AML-193 (cell line): ENCODE measurements around the gene SEC14L5.
"Not testable (repeated sequence)": the region's sequence is repeated elsewhere in the genome, so short reads cannot be mapped to it uniquely, and the experiment has no call there.

Experiments used
- DNase-seq, 2 experiments: peaks; one replicate each; lab custom pipeline; 2025; lab: John Stamatoyannopoulos, UW

The SEC14L5 gene

DNA sequence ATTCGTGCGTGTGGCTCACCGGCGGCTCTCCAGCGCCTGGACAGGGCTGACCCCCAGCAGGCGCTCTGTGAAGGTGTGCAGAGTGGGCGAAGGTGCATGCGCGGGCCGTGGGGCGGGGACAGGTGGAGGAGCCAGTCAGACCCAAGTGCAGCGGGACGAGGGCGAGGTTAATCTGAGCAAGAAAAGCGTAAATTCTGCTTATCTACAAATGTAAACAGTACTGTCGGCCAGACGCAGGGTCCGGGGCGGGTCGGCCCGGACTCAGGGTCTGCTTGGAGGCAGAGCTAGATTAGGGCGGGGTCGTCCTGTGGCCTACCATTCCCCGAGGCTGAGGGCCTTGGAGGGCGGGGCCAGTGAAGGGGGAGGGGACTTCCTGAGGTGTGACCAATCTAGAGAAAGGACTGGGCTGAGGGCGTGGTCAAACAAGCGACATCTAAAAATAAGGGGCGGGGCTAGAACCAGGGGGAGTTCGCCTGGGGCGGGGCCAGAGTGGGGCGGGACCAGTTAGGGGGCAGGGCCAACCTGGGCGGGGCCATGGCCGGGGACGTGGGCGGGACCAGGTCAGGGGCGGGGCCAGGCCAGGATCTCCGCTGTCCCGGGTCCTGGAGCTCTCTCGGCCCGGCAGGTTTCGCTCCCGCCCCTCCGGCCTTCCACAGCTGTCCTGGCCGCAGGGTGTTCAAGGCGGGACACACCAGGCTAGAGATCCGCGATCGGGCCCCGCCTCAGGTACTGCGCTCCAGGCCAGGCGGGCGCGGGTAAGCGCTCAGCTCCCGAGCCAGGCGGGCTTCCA is at the start of gene SEC14L5:
Gene SEC14L5 (plus strand): TSS at position 611 of the 790 bp plus-strand sequence. CDS start 994 bp downstream, outside the sequence.
- peak; percentile 84 to 87 for DNase-seq

GRCh38 chr16:4908854-4909401 is 49.2 kb upstream of the SEC14L5 start:
- no peak for DNase-seq

- DNase-seq, result no peak
Measured at GRCh38 chr16:4909825-4910224, 48.3 kb upstream of the SEC14L5 start.

DNA sequence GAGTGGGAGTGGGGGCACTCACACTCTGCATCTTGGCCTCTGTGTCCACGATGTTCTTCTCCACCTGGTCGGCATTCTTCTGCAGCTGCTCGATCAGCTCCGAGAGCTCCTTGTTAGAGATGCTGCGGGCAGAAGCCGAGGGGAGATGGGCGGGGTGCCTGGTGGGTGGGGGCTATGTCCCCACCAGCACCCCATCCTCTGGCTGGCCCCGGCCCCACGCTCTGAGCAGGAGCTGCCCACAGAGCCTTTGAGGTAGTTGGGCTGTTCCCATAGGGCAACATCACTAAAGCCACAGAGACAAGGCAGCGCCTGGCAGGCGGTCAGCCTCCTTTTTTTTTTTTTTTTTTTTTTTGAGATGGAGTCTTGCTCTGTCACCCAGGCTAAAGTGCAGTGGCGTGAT is 47.3 kb upstream of the SEC14L5 start:
- no peak for DNase-seq

DNA sequence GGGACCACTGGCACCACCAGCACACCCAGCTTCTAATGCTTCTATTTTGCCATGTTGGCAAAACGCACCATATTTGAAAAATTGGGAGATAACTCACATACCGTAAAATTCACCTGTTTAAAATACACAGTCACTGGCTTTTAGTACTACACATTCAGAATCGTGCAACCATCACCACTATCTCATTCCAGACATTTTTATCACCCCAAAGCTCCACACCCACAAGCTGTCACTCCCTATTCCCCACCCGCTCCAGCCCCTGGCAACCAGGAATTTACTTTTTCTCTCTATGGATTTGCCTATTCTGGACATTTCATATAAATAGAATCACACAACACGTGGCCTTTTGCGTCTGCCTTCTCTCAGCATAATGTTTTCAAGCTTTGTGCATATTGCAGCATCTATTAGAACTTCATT is 46.2 kb upstream of the SEC14L5 start:
- DNase-seq, result no peak

- no peak for DNase-seq
Measured at GRCh38 chr16:4913130-4913773, 44.9 kb upstream of the SEC14L5 start.

DNA sequence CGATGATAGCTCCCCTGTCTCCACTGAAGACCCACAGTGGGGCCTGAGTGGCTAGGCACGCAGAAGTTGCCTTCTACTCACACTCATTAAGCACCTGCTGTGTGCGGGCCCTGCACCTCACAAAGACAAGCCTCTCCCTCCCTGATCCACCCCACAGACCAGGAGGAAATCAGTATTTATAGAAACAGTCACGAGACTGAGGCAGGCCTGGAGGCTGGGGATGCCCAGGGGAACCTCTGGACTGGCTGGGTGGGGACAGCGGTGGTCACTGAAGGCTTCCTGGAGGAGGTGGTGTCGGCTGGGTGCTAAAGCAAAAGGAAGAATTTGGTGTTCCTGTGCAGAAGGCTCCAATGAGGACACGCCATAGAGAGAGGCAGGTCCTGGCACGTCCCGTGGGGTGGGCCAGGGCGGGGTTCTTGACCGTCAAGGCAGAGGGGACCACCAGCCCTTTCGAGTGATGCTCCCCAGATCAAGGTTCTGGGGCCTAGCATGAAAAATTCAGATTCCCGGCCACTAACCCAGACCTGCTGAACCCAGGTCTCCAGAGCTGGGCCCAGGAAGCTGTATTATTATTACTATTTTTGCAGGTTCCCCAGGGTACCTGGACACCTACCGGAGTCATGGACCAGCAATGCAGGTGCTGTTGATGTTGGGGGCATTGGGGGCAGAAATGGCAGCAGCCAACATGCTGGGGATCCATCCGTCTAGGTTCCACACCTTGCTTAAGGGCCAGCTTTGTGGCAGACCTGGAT is 44.2 kb upstream of the SEC14L5 start:
- DNase-seq, result no peak

GRCh38 chr16:4914528-4915225 is 43.5 kb upstream of the SEC14L5 start:
- no peak for DNase-seq

- no peak for DNase-seq
Measured at GRCh38 chr16:4915226-4915761, 42.8 kb upstream of the SEC14L5 start.

GRCh38 chr16:4917117-4917516 is 41.0 kb upstream of the SEC14L5 start:
- no peak for DNase-seq

GRCh38 chr16:4918781-4919251 is 39.3 kb upstream of the SEC14L5 start:
- no peak for DNase-seq

GRCh38 chr16:4920826-4921225 is 37.3 kb upstream of the SEC14L5 start:
- no peak for DNase-seq

- DNase-seq, result no peak
Measured at GRCh38 chr16:4922721-4923342, 35.3 kb upstream of the SEC14L5 start.

- no peak for DNase-seq
Measured at GRCh38 chr16:4923853-4924252, 34.3 kb upstream of the SEC14L5 start.

- DNase-seq, result no peak
Measured at GRCh38 chr16:4924593-4925292, 33.4 kb upstream of the SEC14L5 start.

GRCh38 chr16:4925293-4925607 is 32.9 kb upstream of the SEC14L5 start:
- no peak for DNase-seq

GRCh38 chr16:4925791-4926190 is 32.3 kb upstream of the SEC14L5 start:
- no peak for DNase-seq

DNA sequence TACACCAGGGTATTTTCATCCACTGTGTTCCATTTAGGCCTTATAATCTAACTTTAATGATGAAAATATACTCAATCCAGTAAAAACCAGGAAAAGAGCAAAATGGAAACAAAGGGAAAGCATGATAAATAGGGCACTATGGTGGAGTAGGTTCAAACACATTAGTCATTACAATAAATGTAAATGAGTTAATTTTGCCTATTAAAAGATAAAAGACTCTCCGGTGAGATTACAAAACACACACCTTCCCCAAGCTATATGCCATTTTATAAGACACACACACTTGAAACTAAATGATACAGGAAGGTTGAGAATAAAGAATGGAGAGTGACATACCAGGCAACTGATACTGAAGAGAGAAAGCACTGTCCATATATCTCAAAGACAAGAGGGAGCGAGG is 31.2 kb upstream of the SEC14L5 start:
- DNase-seq, result no peak

- DNase-seq, result no peak
Measured at GRCh38 chr16:4927661-4928060, 30.5 kb upstream of the SEC14L5 start.

GRCh38 chr16:4928227-4928626 is 29.9 kb upstream of the SEC14L5 start:
- DNase-seq, result no peak

- DNase-seq, result not testable (repeated sequence)
Measured at GRCh38 chr16:4929619-4930018, 28.5 kb upstream of the SEC14L5 start.
